ENCODE data around the gene FOXO1. TPM values are rescaled to one million over a fixed set of nuclear protein-coding genes. Genes with fewer than 3 reads are reported as not detected.
A peak's percentile ranks its signal among the peaks of the same experiment; 100 is the strongest.

Gene FOXO1
- total RNA-seq, 2 donors from 2014 or later: 41.7 to 60.9 TPM

DNA sequence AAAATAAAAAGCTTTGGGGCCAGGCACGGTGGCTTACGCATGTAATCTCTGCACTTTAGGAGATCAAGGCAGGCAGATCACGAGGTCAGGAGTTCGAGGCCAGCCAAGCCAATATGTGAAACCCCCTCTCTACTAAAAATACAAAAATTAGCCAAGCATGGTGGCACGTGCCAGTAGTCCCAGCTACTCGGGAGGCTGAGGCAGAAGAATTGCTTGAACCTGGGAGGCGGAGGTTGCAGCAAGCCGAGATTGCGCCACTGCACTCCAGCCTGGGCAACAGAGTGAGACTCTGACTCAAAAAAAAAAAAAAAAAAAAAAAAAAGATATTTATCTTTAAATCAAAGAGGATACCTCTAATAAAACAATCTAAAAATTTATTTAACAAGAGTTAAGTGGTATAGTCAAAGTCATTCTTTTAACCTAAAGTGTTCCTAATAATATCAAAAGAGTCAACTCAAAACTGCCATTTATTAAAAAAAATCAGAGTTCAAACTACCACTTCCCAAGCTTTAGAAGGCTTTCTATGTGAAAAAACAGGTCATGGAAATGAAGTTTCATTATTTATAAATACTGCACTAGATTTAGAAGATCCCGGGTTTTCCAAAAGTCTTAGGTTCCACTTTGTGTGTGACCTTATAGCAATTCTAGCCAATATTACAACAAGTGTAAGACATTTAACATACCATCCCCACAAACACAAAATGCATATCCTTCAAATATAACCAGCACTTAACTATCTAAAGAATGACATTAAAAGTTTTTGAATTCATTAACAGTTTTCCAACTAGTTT, 4.4 kb downstream of the FOXO1 start:
- ATAC-seq (ENCODE audit: insufficient number of reproducible peaks, low FRiP score, low read depth): no peak

DNA sequence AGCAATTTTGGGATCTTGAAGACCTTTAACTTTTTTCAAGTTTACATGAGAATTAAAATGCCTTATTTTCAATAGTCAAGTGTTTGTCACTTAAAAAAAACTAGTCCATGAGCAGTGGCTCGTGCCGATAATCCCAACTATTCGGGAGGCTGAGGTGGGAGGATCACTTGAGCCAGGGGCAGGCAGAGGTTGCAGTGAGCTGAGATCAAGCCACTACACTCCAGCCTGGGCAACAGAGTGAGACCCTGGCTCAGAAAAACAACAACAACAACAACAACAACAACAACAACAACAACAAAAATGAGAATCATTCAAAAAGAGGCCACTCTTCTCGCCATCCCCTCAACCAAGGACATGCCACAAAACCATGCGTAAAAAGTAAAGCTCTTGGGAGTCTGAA, 5.7 kb downstream of the FOXO1 start:
- H3K27me3 ChIP-seq (replicated peaks; ENCODE audit: insufficient read depth): no peaks in the 10 kb centered on the region
- H3K4me3 ChIP-seq: no peak overlapping the region
- peaks cover 42 to 73% of the 10 kb centered on the region in 2 donors for H3K4me1 ChIP-seq (ENCODE audit: control insufficient read depth in 1 of 2, low read depth in 2 of 2)
- no peak for TF ChIP-seq CTCF (IDR thresholded peaks at IDR 0.05)
- no peaks in the 10 kb centered on the region for H3K9me3 ChIP-seq
- no peaks in the 10 kb centered on the region for H3K36me3 ChIP-seq
- ATAC-seq (ENCODE audit: insufficient number of reproducible peaks, low FRiP score, low read depth): no peak
- no peak overlapping the region for H3K27ac ChIP-seq
- DNase-seq (ENCODE audit: low spot score): no peak

More for the DNA sequence above, 4.4 kb downstream of the FOXO1 start:
- Histone ChIP-seq H3K27ac (peak overlapping the region in 1 of 2 donors; percentile 95), H3K9me3 (no peaks in the 10 kb centered on the region), H3K4me1 (ENCODE audit: control insufficient read depth in 1 of 2, low read depth in 2 of 2) (peaks cover 41 to 65% of the 10 kb centered on the region in 2 donors), H3K4me3 (peak overlapping the region; percentile 97), H3K36me3 (no peaks in the 10 kb centered on the region), H3K27me3 (replicated peaks; ENCODE audit: insufficient read depth) (no peaks in the 10 kb centered on the region)
- TF ChIP-seq CTCF (IDR thresholded peaks at IDR 0.05): no peak
- DNase-seq (ENCODE audit: low spot score): no peak

DNA sequence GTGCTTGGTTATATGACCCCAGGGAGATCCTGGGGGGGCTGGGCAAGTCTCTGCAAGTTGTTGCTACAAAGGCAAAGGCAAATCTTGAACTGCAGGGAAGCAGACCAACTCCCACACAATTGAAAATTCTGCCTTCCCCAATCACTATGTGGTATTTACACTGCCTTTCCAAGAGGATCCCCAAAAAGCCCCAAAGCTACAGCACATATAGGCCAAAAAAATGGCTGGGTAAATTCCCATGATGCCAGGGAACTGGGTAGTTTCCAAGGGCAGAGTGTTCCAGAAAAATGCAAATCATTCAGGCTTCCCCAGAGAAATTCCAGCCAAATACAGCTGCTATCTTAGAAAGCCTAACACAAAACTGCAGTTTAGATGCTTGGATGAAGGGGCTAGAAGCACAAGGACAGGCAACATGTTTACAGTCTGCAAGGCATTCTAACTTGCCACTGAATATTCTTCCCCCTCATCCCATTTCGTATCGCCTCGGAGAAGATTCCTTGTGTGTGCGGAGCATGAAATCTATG, 6.2 kb downstream of the FOXO1 start:
- no peak for ATAC-seq (ENCODE audit: insufficient number of reproducible peaks, low FRiP score, low read depth)
- no peaks in the 10 kb centered on the region for H3K27me3 ChIP-seq (replicated peaks; ENCODE audit: insufficient read depth)
- no peak for TF ChIP-seq CTCF (IDR thresholded peaks at IDR 0.05)
- DNase-seq (ENCODE audit: low spot score): no peak
- H3K27ac ChIP-seq: no peak overlapping the region
- no peaks in the 10 kb centered on the region for H3K36me3 ChIP-seq
- peaks cover 42 to 73% of the 10 kb centered on the region in 2 donors for H3K4me1 ChIP-seq (ENCODE audit: control insufficient read depth in 1 of 2, low read depth in 2 of 2)
- H3K9me3 ChIP-seq: no peaks in the 10 kb centered on the region
- H3K4me3 ChIP-seq: no peak overlapping the region

DNA sequence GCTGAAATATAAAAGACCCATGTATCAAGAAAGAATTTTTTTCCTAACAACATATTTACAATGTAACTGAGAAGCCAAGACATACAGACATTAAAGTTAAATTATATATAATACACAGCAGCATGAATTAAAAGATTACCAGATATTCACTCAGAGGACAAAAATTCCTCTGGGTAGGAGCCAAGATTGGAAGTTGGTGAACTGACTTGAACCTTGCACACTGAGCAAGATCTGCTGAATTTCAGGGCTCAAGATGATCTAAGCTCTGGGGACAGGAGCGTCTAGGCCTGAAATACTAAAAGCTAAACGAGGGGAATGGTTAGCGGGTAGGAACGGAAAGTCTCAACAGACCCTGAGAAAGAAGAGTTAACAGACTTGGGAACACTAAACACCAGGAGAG, 8.5 kb downstream of the FOXO1 start:
- H3K4me3 ChIP-seq: no peak overlapping the region
- no peaks in the 10 kb centered on the region for H3K27me3 ChIP-seq (replicated peaks; ENCODE audit: insufficient read depth)
- H3K36me3 ChIP-seq: no peaks in the 10 kb centered on the region
- H3K4me1 ChIP-seq (ENCODE audit: control insufficient read depth in 1 of 2, low read depth in 2 of 2): peaks cover 44 to 75% of the 10 kb centered on the region in 2 donors
- no peak overlapping the region for H3K27ac ChIP-seq
- ATAC-seq (ENCODE audit: insufficient number of reproducible peaks, low FRiP score, low read depth): no peak
- no peak for DNase-seq (ENCODE audit: low spot score)
- TF ChIP-seq CTCF (IDR thresholded peaks at IDR 0.05): no peak
- no peaks in the 10 kb centered on the region for H3K9me3 ChIP-seq

DNA sequence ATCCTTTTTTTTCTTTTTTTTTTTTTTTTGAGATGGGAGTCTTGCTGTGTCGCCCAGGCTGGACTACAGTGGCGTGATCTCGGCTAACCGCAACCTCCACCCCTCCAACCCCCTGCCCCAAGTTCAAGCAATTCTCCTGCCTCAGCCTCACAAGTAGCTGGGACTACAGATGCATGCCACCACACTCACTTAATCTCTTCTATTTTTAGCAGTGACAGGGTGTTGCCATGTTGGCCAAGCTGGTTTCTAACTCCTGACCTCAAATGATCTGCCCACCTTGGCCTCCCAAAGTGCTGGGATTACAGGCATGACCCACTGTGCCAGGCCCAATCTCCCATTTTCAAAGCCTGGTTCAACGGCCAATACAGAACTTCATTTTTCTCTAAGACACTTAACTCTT, 9.1 kb downstream of the FOXO1 start:
- DNase-seq (ENCODE audit: low spot score): no peak
- no peak overlapping the region for H3K27ac ChIP-seq
- no peak for TF ChIP-seq CTCF (IDR thresholded peaks at IDR 0.05)
- H3K9me3 ChIP-seq: no peaks in the 10 kb centered on the region
- H3K27me3 ChIP-seq (replicated peaks; ENCODE audit: insufficient read depth): no peaks in the 10 kb centered on the region
- H3K4me3 ChIP-seq: no peak overlapping the region
- H3K36me3 ChIP-seq: no peaks in the 10 kb centered on the region
- ATAC-seq (ENCODE audit: insufficient number of reproducible peaks, low FRiP score, low read depth): no peak
- H3K4me1 ChIP-seq (ENCODE audit: control insufficient read depth in 1 of 2, low read depth in 2 of 2): peaks cover 40 to 71% of the 10 kb centered on the region in 2 donors

All from thoracic aorta (tissue), 2 donors.